ENCODE data around the gene TESK1. TPM values are rescaled to one million over a fixed set of nuclear protein-coding genes. Genes with fewer than 3 reads are reported as not detected.
"Not testable (repeated sequence)": the region's sequence is repeated elsewhere in the genome, so short reads cannot be mapped to it uniquely, and the experiment has no call there.

TESK1 gene
- total RNA-seq, 1 experiment from 2014 or later: 20.4 TPM

DNA sequence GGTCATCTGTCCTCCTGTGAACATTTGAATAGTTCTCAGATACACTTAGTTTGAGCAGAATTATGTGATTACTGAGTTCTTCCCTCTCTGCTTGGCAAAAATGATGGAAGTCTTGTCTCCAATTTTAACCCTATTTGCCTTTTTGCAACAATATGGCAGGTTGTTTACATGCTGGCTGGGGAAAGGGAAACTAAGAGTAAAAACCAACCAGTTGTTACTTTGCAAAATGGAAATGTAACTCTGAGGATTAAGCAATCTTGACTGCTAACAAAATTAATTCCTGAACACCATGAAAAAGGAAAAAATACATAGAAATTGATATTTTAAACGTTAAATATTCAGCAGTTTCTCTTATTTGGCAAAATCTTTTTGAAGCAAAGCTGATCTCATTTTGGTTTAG is 34.6 kb downstream of the TESK1 start:
- H3K4me1 Mint-ChIP-seq: no peaks in the 10 kb centered on the region; the same call in 1 of the 2 replicates
- DNase-seq (ENCODE audit: low spot score): no peak
- ChIA-PET POLR2A (no interaction called here), CTCF (interaction anchor here (1.4 kb wide), 1 partner anchor 57 kb away, joined by 3 read pairs; no protein-coding TSS in a partner anchor)
- no peak overlapping the region for H3K4me3 Mint-ChIP-seq
- no peak overlapping the region for H3K27ac Mint-ChIP-seq
- peaks cover 17% of the 10 kb centered on the region for H3K36me3 Mint-ChIP-seq
- H3K9me3 Mint-ChIP-seq: peaks cover 31% of the 10 kb centered on the region
- TF ChIP-seq NR3C1 (CRISPR knock-in tag; conservative IDR thresholded peaks at IDR 0.05; ENCODE audit: low read depth) (no peak), RELA (CRISPR knock-in tag; IDR thresholded peaks at IDR 0.05; ENCODE audit: borderline replicate concordance) (no peak)
- TF ChIP-seq, protein P1, sequence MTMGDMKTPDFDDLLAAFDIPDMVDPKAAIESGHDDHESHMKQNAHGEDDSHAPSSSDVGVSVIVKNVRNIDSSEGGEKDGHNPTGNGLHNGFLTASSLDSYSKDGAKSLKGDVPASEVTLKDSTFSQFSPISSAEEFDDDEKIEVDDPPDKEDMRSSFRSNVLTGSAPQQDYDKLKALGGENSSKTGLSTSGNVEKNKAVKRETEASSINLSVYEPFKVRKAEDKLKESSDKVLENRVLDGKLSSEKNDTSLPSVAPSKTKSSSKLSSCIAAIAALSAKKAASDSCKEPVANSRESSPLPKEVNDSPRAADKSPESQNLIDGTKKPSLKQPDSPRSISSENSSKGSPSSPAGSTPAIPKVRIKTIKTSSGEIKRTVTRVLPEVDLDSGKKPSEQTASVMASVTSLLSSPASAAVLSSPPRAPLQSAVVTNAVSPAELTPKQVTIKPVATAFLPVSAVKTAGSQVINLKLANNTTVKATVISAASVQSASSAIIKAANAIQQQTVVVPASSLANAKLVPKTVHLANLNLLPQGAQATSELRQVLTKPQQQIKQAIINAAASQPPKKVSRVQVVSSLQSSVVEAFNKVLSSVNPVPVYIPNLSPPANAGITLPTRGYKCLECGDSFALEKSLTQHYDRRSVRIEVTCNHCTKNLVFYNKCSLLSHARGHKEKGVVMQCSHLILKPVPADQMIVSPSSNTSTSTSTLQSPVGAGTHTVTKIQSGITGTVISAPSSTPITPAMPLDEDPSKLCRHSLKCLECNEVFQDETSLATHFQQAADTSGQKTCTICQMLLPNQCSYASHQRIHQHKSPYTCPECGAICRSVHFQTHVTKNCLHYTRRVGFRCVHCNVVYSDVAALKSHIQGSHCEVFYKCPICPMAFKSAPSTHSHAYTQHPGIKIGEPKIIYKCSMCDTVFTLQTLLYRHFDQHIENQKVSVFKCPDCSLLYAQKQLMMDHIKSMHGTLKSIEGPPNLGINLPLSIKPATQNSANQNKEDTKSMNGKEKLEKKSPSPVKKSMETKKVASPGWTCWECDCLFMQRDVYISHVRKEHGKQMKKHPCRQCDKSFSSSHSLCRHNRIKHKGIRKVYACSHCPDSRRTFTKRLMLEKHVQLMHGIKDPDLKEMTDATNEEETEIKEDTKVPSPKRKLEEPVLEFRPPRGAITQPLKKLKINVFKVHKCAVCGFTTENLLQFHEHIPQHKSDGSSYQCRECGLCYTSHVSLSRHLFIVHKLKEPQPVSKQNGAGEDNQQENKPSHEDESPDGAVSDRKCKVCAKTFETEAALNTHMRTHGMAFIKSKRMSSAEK (CRISPR knock-in tag; IDR thresholded peaks at IDR 0.05; ENCODE audit: borderline replicate concordance): no peak
- TF ChIP-seq, protein P2, sequence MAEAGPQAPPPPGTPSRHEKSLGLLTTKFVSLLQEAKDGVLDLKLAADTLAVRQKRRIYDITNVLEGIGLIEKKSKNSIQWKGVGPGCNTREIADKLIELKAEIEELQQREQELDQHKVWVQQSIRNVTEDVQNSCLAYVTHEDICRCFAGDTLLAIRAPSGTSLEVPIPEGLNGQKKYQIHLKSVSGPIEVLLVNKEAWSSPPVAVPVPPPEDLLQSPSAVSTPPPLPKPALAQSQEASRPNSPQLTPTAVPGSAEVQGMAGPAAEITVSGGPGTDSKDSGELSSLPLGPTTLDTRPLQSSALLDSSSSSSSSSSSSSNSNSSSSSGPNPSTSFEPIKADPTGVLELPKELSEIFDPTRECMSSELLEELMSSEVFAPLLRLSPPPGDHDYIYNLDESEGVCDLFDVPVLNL (CRISPR knock-in tag; IDR thresholded peaks at IDR 0.05; ENCODE audit: borderline replicate concordance, low read depth): no peak
- TF ChIP-seq, protein P3, sequence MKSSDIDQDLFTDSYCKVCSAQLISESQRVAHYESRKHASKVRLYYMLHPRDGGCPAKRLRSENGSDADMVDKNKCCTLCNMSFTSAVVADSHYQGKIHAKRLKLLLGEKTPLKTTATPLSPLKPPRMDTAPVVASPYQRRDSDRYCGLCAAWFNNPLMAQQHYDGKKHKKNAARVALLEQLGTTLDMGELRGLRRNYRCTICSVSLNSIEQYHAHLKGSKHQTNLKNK (CRISPR knock-in tag; IDR thresholded peaks at IDR 0.05): no peak
- TF ChIP-seq, protein P4, sequence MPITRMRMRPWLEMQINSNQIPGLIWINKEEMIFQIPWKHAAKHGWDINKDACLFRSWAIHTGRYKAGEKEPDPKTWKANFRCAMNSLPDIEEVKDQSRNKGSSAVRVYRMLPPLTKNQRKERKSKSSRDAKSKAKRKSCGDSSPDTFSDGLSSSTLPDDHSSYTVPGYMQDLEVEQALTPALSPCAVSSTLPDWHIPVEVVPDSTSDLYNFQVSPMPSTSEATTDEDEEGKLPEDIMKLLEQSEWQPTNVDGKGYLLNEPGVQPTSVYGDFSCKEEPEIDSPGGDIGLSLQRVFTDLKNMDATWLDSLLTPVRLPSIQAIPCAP (CRISPR knock-in tag; IDR thresholded peaks at IDR 0.05): no peak
- TF ChIP-seq, protein P5, sequence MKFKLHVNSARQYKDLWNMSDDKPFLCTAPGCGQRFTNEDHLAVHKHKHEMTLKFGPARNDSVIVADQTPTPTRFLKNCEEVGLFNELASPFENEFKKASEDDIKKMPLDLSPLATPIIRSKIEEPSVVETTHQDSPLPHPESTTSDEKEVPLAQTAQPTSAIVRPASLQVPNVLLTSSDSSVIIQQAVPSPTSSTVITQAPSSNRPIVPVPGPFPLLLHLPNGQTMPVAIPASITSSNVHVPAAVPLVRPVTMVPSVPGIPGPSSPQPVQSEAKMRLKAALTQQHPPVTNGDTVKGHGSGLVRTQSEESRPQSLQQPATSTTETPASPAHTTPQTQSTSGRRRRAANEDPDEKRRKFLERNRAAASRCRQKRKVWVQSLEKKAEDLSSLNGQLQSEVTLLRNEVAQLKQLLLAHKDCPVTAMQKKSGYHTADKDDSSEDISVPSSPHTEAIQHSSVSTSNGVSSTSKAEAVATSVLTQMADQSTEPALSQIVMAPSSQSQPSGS (CRISPR knock-in tag; IDR thresholded peaks at IDR 0.05; ENCODE audit: borderline replicate concordance, low read depth): no peak
- TF ChIP-seq, protein P6, sequence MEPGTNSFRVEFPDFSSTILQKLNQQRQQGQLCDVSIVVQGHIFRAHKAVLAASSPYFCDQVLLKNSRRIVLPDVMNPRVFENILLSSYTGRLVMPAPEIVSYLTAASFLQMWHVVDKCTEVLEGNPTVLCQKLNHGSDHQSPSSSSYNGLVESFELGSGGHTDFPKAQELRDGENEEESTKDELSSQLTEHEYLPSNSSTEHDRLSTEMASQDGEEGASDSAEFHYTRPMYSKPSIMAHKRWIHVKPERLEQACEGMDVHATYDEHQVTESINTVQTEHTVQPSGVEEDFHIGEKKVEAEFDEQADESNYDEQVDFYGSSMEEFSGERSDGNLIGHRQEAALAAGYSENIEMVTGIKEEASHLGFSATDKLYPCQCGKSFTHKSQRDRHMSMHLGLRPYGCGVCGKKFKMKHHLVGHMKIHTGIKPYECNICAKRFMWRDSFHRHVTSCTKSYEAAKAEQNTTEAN (CRISPR knock-in tag; IDR thresholded peaks at IDR 0.05): no peak
- ATAC-seq: no peak
- peaks cover 11% of the 10 kb centered on the region for H3K27me3 Mint-ChIP-seq (ENCODE audit: low read depth)

DNA sequence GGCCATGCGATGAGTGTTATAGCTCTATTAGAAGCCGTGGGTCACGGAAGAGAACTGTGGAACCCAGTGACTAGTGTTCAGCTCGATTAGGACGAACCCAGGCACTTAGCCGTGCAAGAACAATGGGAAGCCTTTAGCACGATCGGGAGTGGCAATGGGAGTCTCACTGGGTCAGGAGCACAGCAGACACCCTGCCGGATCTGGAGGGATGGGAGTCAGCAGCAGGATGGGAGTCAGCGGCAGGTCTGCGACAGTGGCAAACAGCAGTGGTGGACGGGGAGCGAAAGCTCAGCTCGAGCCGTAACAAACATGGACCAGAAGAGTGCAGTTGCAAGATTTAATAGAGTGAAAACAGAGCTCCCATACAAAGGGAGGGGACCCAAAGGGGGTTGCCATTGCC is 35.4 kb downstream of the TESK1 start:
- ATAC-seq; H3K27ac Mint-ChIP-seq; POLR2A ChIA-PET; H3K4me3 Mint-ChIP-seq; H3K4me1 Mint-ChIP-seq; DNase-seq (ENCODE audit: low spot score): not testable (repeated sequence)
- Mint-ChIP-seq H3K27me3 (ENCODE audit: low read depth) (peaks cover 11% of the 10 kb centered on the region), H3K36me3 (peaks cover 17% of the 10 kb centered on the region), H3K9me3 (peaks cover 31% of the 10 kb centered on the region)
- CTCF ChIA-PET: interaction anchor here (0.8 to 1.4 kb wide), 2 partner anchors 37 to 56 kb away, joined by 3 to 5 read pairs; no protein-coding TSS in a partner anchor

DNA sequence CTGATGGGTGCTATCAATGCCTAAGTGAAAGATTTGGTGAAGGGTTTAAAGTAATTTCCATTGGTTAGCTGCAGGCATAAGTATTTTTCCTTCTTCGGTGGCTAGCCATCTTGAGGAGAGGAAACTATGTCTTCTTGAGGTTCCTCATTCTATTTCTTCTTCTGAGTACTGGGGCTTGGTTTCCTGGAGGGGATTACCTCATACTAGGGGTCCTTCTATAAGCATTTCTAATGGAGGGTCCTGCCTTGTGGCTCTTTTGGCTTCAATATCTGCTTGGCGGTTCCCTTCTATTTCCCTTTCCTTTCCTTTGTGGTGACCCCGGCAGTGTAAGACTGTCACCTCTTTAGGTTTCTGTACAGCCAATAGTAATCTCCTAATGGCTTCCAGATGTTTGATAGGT is 36.4 kb downstream of the TESK1 start:
- Mint-ChIP-seq H3K36me3 (peaks cover 17% of the 10 kb centered on the region), H3K27me3 (ENCODE audit: low read depth) (peaks cover 11% of the 10 kb centered on the region), H3K9me3 (peaks cover 31% of the 10 kb centered on the region)
- CTCF ChIA-PET; POLR2A ChIA-PET; H3K4me1 Mint-ChIP-seq; DNase-seq (ENCODE audit: low spot score); H3K27ac Mint-ChIP-seq; ATAC-seq; H3K4me3 Mint-ChIP-seq: not testable (repeated sequence)
